SKM-1 (cell line): ENCODE measurements around the gene FXYD7.
A peak's percentile ranks its signal among the peaks of the same experiment; 100 is the strongest.
"Not testable (repeated sequence)": the region's sequence is repeated elsewhere in the genome, so short reads cannot be mapped to it uniquely, and the experiment has no call there.

Experiments used
- DNase-seq: peaks from one replicate; lab custom pipeline; 2025; ENCODE audit not compliant: unreplicated experiment; lab: John Stamatoyannopoulos, UW

The FXYD7 gene

GRCh38 chr19:35125749-35126623 lies 17.1 kb upstream of the FXYD7 start:
- no peak for DNase-seq

DNA sequence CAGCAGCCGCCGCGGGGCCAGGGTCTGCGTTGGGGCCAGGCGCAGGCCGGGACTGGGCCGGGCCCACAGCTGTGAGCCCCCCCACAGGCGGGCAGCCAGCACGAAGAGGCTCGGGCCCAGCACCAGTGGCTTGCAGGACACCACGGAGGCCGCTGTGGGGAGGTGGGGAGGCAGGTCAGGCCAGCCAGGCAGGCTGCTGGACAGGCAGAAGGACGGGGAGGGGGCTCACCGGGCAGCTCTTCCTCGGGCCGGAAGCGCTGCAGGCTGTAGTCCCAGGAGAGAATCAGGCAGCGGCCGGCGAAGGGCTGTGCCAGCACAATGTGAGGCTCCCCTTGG lies 16.5 kb upstream of the FXYD7 start:
- DNase-seq = no peak

DNA sequence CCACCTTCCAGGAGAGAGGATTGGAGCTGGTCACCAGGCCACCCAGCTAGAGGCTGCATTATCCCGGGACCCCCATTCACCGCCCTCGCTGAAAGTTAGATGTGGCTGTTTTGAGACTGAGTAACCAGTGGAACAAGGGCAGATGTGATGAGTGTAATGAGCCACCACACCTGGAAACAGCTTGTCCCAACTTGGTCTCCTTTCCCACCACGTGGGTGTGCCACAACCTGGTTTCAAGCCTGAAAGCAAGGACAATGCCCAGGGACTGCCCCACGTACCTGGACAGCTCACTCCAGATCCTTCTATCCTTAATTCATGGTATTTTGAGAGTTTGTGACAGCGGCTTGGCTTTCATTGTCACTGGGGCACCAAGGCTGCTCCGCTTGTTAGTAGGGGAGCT lies 15.2 kb upstream of the FXYD7 start:
- DNase-seq = no peak

DNA sequence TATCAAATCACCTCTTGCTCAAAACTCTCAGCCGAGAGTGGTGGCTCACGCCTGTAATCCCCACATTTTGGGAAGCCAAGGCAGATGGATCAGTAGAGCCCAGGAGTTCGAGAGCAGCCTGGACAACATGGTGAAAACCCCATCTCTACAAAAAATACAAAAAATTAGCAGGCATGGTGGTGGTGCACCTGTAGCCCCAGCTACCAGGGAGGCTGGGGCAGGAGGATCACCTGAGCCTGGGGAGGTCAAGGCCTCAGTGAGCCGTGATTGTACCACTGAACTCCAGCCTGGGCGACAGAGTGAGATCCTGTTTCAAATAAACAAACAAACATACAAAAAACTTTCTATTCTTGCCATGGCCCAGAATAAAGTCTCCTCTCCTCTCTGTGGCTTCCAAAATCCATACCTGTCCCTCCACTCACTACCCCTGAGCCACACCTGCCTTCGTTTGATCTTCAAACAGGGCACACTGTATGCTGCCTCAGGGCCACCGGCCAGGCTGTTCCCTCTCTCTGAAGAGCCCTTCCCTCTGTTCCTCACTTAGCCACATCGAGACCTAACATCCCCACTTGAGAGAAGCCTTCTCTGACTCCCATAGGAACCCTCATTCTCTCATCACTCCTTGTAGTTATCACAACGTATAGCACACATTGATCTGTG lies 14.5 kb upstream of the FXYD7 start:
- DNase-seq = no peak

DNA sequence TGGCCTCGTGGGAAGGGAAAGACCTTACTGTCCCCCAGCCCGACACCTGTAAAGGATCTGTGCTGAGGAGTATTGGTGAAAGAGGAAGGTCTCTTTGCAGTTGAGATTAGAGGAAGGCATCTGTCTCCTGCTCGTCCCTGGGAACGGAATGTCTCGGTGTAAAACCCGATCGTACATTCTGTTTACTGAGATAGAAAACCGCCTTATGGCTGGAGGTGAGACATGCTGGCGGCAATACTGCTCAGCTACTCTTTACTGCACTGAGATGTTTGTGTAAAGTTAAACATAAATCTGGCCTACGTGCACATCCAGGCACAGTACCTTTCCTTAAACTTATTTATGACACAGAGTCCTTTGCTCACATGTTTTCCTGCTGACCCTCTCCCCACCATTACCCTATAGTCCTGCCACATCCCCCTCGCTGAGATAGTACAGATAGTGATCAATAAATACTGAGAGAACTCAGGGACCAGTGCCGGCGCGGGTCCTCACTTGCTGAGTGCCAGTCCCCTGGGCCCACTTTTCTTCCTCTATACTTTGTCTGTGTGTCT lies 13.3 kb upstream of the FXYD7 start:
- DNase-seq = not testable (repeated sequence)

GRCh38 chr19:35130761-35131720 lies 12.0 kb upstream of the FXYD7 start:
- no peak for DNase-seq

GRCh38 chr19:35132254-35132653 lies 10.8 kb upstream of the FXYD7 start:
- DNase-seq = no peak

DNA sequence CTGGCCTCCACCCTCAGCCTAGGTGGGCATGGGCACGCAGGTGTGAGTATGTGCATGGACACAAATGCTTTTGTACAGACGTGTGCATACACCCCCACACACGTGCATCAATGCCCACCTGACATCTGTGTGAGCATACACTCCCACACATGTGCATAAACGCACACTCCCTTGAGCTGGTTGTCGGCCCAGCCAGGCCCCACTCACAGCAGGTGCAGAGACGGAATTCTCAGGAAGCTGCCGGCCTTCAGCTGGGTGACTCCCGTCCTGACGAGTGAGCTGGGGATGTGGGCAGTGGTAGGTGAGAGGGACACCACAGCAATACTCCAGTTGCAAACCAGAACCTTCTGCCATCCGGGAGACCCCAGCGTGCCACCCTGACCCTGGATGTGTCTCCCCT lies 9.2 kb upstream of the FXYD7 start:
- no peak for DNase-seq

- no peak for DNase-seq
Measured at GRCh38 chr19:35134601-35135242, 8.3 kb upstream of the FXYD7 start, which contains the start of gene LGI4. LGI4 (minus strand) TSS chr19:35135059; CDS start chr19:35134680, 379 bp downstream.

DNA sequence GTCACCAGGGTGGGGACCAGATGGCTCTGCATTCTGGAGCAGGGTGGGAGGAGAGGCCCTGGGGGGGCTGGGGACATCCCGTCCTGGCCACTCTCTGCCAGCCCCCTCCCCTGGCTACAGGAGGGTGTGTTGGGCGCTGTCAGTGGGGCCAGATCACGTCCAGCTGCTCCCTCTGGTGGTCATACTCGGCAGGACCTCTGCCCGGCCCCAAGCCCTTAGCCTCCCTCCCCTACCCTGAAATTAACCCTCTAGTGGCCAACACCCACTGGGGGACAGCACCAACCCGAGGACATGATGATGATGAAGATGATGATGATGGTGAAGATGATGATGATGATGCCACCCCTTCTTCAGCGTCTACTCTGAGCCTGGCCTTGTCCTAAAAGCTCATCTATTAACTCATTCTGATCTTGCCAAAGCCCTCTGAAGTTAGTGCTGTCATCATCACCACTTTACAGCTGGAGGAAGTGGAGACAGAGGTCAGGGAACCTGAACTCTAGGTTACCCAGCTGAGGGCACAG lies 7.6 kb upstream of the FXYD7 start:
- DNase-seq = peak; percentile 51

DNA sequence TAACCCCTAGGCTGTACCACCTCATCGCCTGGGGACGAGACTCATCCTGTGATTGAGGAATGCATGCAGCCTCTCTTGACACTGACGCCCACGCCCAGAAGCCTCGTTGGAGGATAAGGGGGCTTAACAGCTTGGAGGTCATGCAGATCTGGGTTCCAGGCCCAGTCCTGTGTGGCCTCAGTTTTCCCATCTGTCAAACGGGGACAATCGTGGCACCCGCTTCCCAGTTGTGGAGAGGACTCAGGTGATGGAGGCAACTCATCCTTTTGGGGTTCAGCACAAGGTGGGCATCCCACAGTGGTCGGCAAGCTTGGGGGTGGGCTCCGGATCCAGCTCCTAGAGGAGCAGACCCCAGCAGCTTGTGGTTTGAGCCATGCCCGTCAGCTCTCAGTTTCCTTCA lies 6.8 kb upstream of the FXYD7 start:
- no peak for DNase-seq

- no peak for DNase-seq
Measured at GRCh38 chr19:35136977-35137702, 5.9 kb upstream of the FXYD7 start.

GRCh38 chr19:35138305-35138892 lies 4.7 kb upstream of the FXYD7 start, which contains the start of gene FXYD1:
FXYD1 (plus strand) TSS chr19:35138824; CDS start chr19:35140080, 1,256 bp downstream.
- DNase-seq = no peak

- DNase-seq = no peak
Measured at GRCh38 chr19:35140207-35140961, 2.7 kb upstream of the FXYD7 start.

DNA sequence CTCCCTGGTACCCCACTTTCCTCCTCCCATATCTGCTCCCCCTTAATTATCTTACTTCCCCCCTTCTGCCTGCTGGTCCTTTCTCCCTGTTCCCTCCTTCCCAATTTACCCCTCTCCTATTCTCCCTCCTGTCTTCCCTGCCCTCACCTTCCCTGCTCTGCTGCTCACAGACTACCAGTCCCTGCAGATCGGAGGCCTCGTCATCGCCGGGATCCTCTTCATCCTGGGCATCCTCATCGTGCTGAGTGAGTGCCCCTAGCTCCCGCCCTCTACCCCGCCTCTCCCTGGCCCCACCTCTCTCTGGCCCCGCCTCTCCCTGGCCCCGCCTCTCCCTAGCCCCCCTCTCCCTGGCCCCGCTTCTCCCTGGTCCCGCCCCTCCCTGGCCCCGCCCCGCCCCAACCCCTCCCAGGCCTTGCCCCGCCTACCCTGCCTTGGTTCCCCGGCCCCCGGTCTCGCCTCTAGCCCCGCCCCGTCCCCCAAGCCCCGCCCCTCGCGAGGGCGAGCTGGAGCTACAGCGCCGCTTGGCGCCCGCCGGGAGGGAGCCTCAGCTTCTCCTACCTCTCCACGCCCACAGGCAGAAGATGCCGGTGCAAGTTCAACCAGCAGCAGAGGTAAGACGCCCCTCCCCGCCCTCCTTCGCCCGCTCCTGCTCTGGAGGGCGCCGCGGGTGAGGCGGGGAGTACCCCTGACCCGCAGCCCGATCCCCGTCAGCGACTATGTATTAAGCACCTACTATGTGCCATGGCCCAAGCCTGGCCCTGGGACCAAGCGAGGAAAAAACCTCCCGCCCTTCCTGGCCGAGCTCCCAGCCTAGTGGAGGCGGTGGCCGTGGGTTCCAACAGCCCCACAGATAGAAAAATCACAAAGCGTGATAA lies 1.9 kb upstream of the FXYD7 start:
- peak; percentile 72 for DNase-seq

DNA sequence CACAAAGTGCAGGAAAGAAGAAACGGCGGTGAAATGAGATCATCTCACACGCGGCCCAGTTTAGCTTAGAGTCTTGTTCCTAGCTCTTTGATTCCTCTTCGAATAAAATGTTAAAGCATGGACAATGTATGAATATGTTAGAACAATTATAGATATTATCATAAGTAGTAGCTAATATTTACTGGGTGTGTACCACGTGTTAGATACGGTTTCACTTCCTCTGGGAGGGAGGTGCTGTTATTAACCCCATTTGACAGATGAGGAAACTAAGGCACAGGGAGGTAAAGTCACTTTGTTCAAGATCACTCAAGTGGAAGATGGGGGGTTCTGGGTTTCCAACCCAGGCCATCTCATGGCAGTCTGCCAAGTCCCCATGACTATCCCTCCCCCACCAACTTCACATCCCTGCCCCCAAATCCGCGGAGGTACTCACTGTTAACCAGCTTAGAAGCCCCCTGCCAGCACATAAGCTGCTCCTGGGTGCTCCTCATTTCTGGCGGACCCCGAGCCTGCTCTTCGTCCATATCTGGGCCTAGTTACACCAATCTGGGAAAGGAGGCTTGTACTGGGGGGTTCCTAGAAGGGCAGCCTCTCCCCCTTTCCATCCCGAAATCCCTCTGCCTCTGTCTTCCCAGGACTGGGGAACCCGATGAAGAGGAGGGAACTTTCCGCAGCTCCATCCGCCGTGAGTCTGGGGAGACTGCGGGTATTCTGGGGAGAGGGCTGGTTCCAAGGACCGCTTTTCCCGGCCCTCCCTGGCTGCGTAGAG lies 1.0 kb upstream of the FXYD7 start:
- no peak for DNase-seq
